H9 (cell line): ENCODE measurements around the gene ABHD17B. TPM values are rescaled to one million over a fixed set of nuclear protein-coding genes. Genes with fewer than 3 reads are reported as not detected.

Source experiments
- DNase-seq: peaks from one replicate; pipeline ENCODE4 v3.0.0-alpha.2; 2017
- H2AFZ ChIP-seq: one replicate; pipeline ENCODE4 v1.6.1; 2013; ENCODE audit warnings: mild to moderate bottlenecking, low read length, control low read depth, moderate library complexity
- H2AK5ac ChIP-seq: 2 replicates; pipeline ENCODE4 v1.6.1; 2013; ENCODE audit warnings: low read length, control low read depth, mixed read lengths; ENCODE audit not compliant: insufficient read length
- H2BK120ac ChIP-seq: one replicate; pipeline ENCODE4 v1.6.1; 2013; ENCODE audit warnings: low read depth, mild to moderate bottlenecking, low read length, control low read depth, inconsistent platforms; ENCODE audit not compliant: poor library complexity, severe bottlenecking
- H2BK12ac ChIP-seq: 2 replicates; pipeline ENCODE4 v1.6.1; 2013; ENCODE audit warnings: low read length, control low read depth, mixed read lengths, low read depth; ENCODE audit not compliant: insufficient read length
- H2BK15ac ChIP-seq: 2 replicates; pipeline ENCODE4 v1.6.1; 2013; ENCODE audit warnings: low read depth, low read length, control low read depth
- H2BK20ac ChIP-seq: one replicate; pipeline ENCODE4 v1.6.1; 2013; ENCODE audit warnings: low read depth, mild to moderate bottlenecking, low read length, control low read depth, inconsistent platforms; ENCODE audit not compliant: poor library complexity, severe bottlenecking
- H2BK5ac ChIP-seq: 2 replicates; pipeline ENCODE4 v1.6.1; 2013; ENCODE audit warnings: low read length, control low read depth, mixed read lengths; ENCODE audit not compliant: insufficient read length
- H3K14ac ChIP-seq: 2 replicates; pipeline ENCODE4 v1.6.1; 2013; ENCODE audit warnings: low read length, control low read depth; ENCODE audit not compliant: insufficient read depth
- H3K18ac ChIP-seq: 2 replicates; pipeline ENCODE4 v1.6.1; 2013; ENCODE audit warnings: low read depth, mild to moderate bottlenecking, mixed read lengths, low read length, control low read depth; ENCODE audit not compliant: insufficient read length
- H3K23ac ChIP-seq: 2 replicates; pipeline ENCODE4 v1.6.1; 2013; ENCODE audit warnings: low read length, control low read depth, mixed read lengths, low read depth; ENCODE audit not compliant: insufficient read length
- H3K23me2 ChIP-seq: 2 replicates; pipeline ENCODE4 v1.6.1; 2013; ENCODE audit warnings: low read depth, mild to moderate bottlenecking, mixed read lengths, low read length, control low read depth; ENCODE audit not compliant: insufficient read length, poor library complexity, severe bottlenecking
- H3K27ac ChIP-seq: 2 replicates; pipeline ENCODE4 v1.5.1; 2013; ENCODE audit warnings: low read length, control low read depth, mixed read lengths, low read depth; ENCODE audit not compliant: insufficient read length
- H3K27me3 ChIP-seq: 2 replicates; pipeline ENCODE4 v1.6.1; 2013; ENCODE audit warnings: low read length, control low read depth, inconsistent platforms; ENCODE audit not compliant: insufficient read depth
- H3K4ac ChIP-seq: 2 replicates; pipeline ENCODE4 v1.6.1; 2013; ENCODE audit warnings: low read depth, mild to moderate bottlenecking, control low read depth, inconsistent platforms, low read length, moderate library complexity
- H3K4me1 ChIP-seq: 2 replicates; pipeline ENCODE4 v1.6.1; 2013; ENCODE audit warnings: low read length, control low read depth, inconsistent platforms; ENCODE audit not compliant: insufficient read depth
- H3K4me2 ChIP-seq: 2 replicates; pipeline ENCODE4 v1.6.1; 2013; ENCODE audit warnings: low read length, control low read depth, mixed read lengths; ENCODE audit not compliant: insufficient read length, insufficient read depth
- H3K56ac ChIP-seq: 2 replicates; pipeline ENCODE4 v1.6.1; 2013; ENCODE audit warnings: low read depth, mild to moderate bottlenecking, mixed read lengths, low read length, control low read depth; ENCODE audit not compliant: insufficient read length
- H3K79me1 ChIP-seq: 2 replicates; pipeline ENCODE4 v1.6.1; 2013; ENCODE audit warnings: low read depth, mild to moderate bottlenecking, moderate library complexity, low read length, control low read depth, inconsistent platforms; ENCODE audit not compliant: insufficient read depth, poor library complexity, severe bottlenecking
- H3K79me2 ChIP-seq: 2 replicates; pipeline ENCODE4 v1.6.1; 2013; ENCODE audit warnings: low read length, control low read depth, inconsistent platforms; ENCODE audit not compliant: insufficient read depth
- H3K9ac ChIP-seq: 2 replicates; pipeline ENCODE4 v1.6.1; 2013; ENCODE audit warnings: low read length, control low read depth, mixed read lengths; ENCODE audit not compliant: insufficient read length; ENCODE audit errors: extremely low read depth
- H3K9me3 ChIP-seq: one replicate; pipeline ENCODE4 v1.6.1; 2013; ENCODE audit warnings: low read depth, low read length, inconsistent platforms; ENCODE audit not compliant: control insufficient read depth
- H3T11ph ChIP-seq: one replicate; pipeline ENCODE4 v1.6.1; 2013; ENCODE audit warnings: mild to moderate bottlenecking, low read length, control low read depth, inconsistent platforms
- H4K20me1 ChIP-seq: one replicate; pipeline ENCODE4 v1.6.1; 2013; ENCODE audit not compliant: control insufficient read depth, insufficient read length, insufficient read depth
- H4K5ac ChIP-seq: 2 replicates; pipeline ENCODE4 v1.6.1; 2013; ENCODE audit warnings: low read depth, mild to moderate bottlenecking, mixed read lengths, low read length, control low read depth; ENCODE audit not compliant: insufficient read length
- H4K8ac ChIP-seq: replicated peaks from 2 replicates; pipeline ENCODE4 v1.6.1; 2013; ENCODE audit warnings: low read length, control low read depth, mixed read lengths, low read depth; ENCODE audit not compliant: insufficient read length
- H4K91ac ChIP-seq: 2 replicates; pipeline ENCODE4 v1.6.1; 2013; ENCODE audit warnings: low read depth, mild to moderate bottlenecking, moderate library complexity, mixed read lengths, low read length, control low read depth; ENCODE audit not compliant: insufficient read length
- H3K27ac Mint-ChIP-seq, 3 experiments: 2 replicates in 2 of 3; 3 replicates in 1 of 3; pipeline ENCODE4 v1.8.0; 2020 to 2021; ENCODE audit warnings: mixed read lengths in 3 of 3, mild to moderate bottlenecking in 1 of 3, moderate library complexity in 1 of 3
- H3K27me3 Mint-ChIP-seq: 2 replicates; pipeline ENCODE4 v1.8.0; 2021; ENCODE audit warnings: low read depth, mild to moderate bottlenecking, moderate library complexity, mixed read lengths
- H3K36me3 Mint-ChIP-seq, 3 experiments: 2 replicates in 2 of 3; 3 replicates in 1 of 3; pipeline ENCODE4 v1.8.0; 2020 to 2021; ENCODE audit warnings: low read depth in 3 of 3, mixed read lengths in 3 of 3; ENCODE audit not compliant: insufficient read depth in 1 of 3
- H3K4me1 Mint-ChIP-seq, 2 experiments: 2 replicates each; pipeline ENCODE4 v1.8.0; 2020; ENCODE audit warnings: mixed read lengths in 2 of 2
- H3K4me3 Mint-ChIP-seq, 2 experiments: 2 replicates in 1 of 2; 3 replicates in 1 of 2; pipeline ENCODE4 v1.8.0; 2020 to 2021; ENCODE audit warnings: mild to moderate bottlenecking in 2 of 2, mixed read lengths in 2 of 2, moderate library complexity in 1 of 2
- H3K9me3 Mint-ChIP-seq, 2 experiments: 2 replicates in 1 of 2; 3 replicates in 1 of 2; pipeline ENCODE4 v1.8.0; 2020; ENCODE audit warnings: mild to moderate bottlenecking in 2 of 2, mixed read lengths in 2 of 2, moderate library complexity in 1 of 2
- CTCF ChIP-seq: fragments of 200-600 bp; sonication (generic); conservative IDR thresholded peaks from 3 replicates; pipeline ENCODE4 v1.8.0; 2021; ENCODE audit warnings: antibody characterized with exemption, mild to moderate bottlenecking
- WGBS: extraction: QIAGEN DNeasy Blood & Tissue Kit; methylation state at CpG from one replicate; pipeline ENCODE4 v1.1.7; 2013; ENCODE audit warnings: missing lambda C conversion rate, low lambda C conversion rate, mixed read lengths; ENCODE audit not compliant: insufficient read length; ENCODE audit errors: extremely low coverage; 5-methylcytosine and 5-hydroxymethylcytosine counted together
- total RNA-seq: library from RNA; stranded (reverse); gene quantifications from 2 replicates; pipeline ENCODE4 v1.2.1, GENCODE V29; 2021

Gene ABHD17B
- total RNA-seq, 1 experiment from 2014 or later, result 67.6 TPM

- WGBS, result no CpG with 5 or more reads among the region's 1 CpG
- Histone ChIP-seq H3K27me3 (no peaks in the 10 kb centered on the region), H3K4ac (no peak overlapping the region), H2BK120ac (no peak overlapping the region), H3K79me1 (peaks cover 3% of the 10 kb centered on the region), H3K14ac (no peak overlapping the region), H3K9ac (peak overlapping the region; percentile 45), H3K18ac (no peak overlapping the region), H2BK15ac (no peak overlapping the region), H2BK12ac (no peak overlapping the region), H4K20me1 (no peaks in the 10 kb centered on the region), H2AK5ac (no peak overlapping the region), H3K56ac (no peak overlapping the region), H3K4me1 (no peaks in the 10 kb centered on the region; the same call in 1 of the 2 replicates), H3K23me2 (peaks cover 9% of the 10 kb centered on the region), H3K23ac (no peak overlapping the region), H2BK5ac (no peak overlapping the region), H3K9me3 (no peaks in the 10 kb centered on the region), H4K8ac (no peak overlapping the region), H2BK20ac (no peak overlapping the region), H4K91ac (no peak overlapping the region), H2AFZ (no peak overlapping the region), H3T11ph (no peak overlapping the region), H4K5ac (no peak overlapping the region), H3K4me2 (peak overlapping the region; percentile 72), H3K27ac (no peak overlapping the region), H3K79me2 (peaks cover 63% of the 10 kb centered on the region)
- peaks cover 4 to 22% (median 17%) of the 10 kb centered on the region in 3 experiments for H3K36me3 Mint-ChIP-seq
- H3K27me3 Mint-ChIP-seq, result no peaks in the 10 kb centered on the region
- H3K4me1 Mint-ChIP-seq, result peaks cover 46 to 55% of the 10 kb centered on the region in 2 experiments
- DNase-seq, result no peak
- peaks cover 0 to 4% of the 10 kb centered on the region in 2 experiments; a peak in 3 of 5 replicates for H3K9me3 Mint-ChIP-seq
- no peak overlapping the region; a peak in 1 of 7 replicates for H3K27ac Mint-ChIP-seq
- H3K4me3 Mint-ChIP-seq, result peak overlapping the region; percentile 97 to 100
- no peak for TF ChIP-seq CTCF
Measured at GRCh38 chr9:71908825-71909224, 2.2 kb downstream of the ABHD17B start.
